HG02759 (cell line): ENCODE data around the gene MYOCD.

Experiments
- ATAC-seq: cut with Tn5 transposase; IDR thresholded peaks from one replicate; pipeline ENCODE4 v1.9.1; 2021; ENCODE audit warnings: mild to moderate bottlenecking, moderate library complexity; ENCODE audit not compliant: unreplicated experiment

The MYOCD gene

DNA sequence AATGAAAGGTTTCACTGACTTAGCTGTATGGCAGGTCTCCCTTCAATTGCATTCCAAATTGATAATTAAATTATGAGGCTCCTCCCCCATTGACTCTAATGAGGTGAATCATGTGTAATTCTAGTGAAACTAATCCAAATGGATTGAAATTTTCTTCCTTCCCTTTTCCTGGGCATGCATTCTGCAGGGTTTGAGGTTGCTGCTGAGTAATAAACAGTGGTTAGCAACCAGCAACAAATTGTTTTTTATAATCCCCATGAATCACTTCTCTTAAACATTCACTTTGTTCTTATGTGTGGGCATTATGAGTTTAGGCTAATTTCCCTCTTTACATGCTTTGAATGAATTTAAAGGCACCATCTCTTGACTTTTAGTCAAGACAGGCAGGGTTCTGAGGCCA lies 43.4 kb downstream of the MYOCD start:
- no peak for ATAC-seq

DNA sequence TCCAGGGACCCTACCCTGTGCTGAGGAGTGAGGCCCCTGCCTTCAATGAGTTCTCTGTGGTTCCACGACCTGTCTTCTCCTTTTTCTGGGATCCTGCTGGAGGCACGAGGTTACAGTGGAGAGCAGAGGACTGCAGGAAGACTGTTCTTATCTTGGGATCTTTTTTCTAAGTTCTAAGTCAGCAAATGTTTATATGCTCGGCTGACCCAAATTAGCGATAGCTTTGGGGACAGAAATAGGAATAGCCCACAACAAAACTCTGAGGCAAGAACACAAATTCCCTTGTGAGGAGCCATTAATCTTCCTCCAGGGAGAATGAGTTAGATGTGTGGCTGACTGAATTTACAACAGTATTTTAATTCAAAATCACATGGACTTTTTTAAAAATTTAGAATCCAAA lies 46.7 kb downstream of the MYOCD start:
- no peak for ATAC-seq

- no peak for ATAC-seq
Observed at GRCh38 chr17:12712941-12713340, 47.3 kb downstream of the MYOCD start.

GRCh38 chr17:12719948-12720347 lies 54.3 kb downstream of the MYOCD start:
- no peak for ATAC-seq

- ATAC-seq, result no peak
Observed at GRCh38 chr17:12721581-12721980, 55.9 kb downstream of the MYOCD start.

DNA sequence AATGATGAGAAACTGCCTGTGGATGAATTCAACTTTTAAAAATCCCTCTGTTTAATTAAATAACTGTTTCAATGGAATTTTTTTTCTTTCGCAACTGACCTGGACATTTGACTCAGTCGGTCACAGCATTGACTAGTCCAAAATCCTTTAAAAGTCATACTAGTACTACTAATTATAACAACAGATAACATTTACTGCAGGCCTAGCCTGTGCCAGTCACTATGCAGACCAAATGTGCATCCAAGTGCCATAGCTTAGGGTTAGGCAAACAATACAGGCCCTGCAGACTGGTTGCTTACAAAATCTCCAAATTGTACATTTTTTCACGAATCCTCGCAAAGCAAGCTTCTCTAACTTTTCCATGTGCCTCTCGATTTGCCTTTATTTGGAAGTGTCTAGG lies 56.6 kb downstream of the MYOCD start:
- ATAC-seq, result no peak

DNA sequence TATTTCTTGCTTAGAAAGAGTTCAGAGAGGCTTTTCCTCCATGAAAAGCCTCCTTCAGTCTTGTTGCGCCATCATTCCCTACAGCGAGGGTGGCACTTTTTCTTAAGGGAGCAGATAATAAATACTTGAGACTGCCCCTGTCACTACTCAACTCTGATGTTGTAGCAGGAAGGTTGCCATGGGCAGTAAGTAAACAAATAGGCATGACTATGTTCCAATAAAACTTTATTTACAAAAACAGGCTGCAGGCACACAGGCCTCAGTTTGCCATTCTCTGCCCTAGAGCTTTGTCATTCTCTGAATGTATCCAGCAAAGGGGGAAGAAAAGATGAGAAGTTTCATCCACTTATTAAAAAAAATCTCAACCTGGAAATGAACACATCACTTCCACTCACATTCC lies 60.4 kb downstream of the MYOCD start:
- no peak for ATAC-seq

GRCh38 chr17:12727076-12727760 lies 61.5 kb downstream of the MYOCD start:
- ATAC-seq, result no peak

GRCh38 chr17:12727881-12728280 lies 62.2 kb downstream of the MYOCD start:
- no peak for ATAC-seq

DNA sequence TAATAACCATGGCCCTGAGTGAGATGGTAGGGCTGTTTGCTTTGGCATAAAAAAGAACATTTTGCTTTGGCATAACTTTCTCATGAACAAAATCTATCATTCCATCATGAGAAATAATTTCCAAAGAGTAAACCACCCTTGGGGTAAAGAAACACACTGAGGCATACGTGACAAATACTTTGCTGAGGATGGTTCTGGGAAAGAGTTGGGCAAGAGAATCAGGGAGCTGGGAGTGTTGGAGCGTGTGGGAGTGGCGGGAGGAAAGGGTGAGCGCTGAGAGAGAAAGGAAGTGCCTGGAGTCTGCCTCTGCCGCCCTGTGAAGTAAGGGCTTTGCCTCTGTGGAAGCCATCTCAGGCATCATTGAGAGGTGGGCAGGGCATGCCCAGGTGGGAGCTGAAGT lies 63.4 kb downstream of the MYOCD start:
- no peak for ATAC-seq

GRCh38 chr17:12730421-12730820 lies 64.7 kb downstream of the MYOCD start:
- no peak for ATAC-seq

- no peak for ATAC-seq
Observed at GRCh38 chr17:12730931-12731521, 65.3 kb downstream of the MYOCD start.

- no peak for ATAC-seq
Observed at GRCh38 chr17:12731839-12732238, 66.1 kb downstream of the MYOCD start.

DNA sequence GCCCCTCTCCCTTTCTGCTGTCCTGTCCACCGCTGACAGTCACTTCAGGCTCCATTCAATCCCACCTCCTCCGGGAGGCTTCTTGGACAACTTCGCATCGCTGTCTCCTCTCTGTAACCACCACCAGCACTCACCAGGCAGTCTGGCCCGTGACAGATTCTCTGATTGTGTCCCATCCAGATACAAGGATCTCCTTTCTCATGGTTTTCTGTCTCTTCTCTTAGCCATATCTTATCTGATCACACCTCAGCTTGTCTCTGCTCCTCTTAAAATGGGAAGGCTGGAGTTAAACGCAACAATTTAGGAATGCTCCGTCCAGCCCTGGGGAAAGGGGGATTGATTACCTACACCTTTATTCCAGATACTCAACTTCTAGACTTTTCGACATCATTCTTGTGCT lies 66.7 kb downstream of the MYOCD start:
- no peak for ATAC-seq

DNA sequence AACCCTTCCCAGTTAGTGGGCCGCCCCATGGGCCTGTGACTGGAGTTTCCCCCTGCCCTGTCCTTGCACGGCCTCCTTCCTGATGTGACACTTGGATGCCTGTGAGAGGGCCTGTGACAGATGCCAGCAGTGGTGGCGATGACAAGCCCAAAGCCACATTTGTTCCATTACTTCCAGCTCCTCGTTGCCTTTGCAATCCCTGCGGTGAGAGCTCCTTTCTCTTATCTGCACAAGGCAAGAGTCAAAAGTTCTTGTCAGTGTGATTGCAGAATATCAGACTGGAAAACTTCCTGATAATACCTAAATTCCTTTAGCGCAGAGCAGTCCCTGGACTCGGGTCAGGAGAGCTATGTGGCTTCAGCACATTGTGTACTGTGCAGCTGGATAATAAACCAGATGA lies 69.2 kb downstream of the MYOCD start:
- no peak for ATAC-seq

DNA sequence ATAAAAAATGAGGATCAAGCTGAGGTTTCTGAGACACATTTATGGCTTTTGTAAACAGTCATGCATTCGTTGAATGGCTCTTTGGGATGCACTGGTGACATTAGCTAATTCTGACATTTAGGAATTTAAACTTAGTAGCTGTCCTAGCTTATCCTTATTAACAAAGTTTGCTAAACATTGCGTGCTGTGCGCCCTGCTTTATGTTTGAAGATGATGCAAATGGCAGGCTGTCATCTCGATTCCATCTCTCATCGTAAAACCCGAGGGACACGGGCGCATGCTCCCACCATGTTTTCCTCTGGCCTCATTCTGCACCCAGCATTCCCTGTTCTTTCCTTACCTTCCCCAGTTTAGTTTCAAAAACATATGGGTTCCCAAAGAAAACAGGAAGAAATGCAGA lies 69.8 kb downstream of the MYOCD start:
- no peak for ATAC-seq

DNA sequence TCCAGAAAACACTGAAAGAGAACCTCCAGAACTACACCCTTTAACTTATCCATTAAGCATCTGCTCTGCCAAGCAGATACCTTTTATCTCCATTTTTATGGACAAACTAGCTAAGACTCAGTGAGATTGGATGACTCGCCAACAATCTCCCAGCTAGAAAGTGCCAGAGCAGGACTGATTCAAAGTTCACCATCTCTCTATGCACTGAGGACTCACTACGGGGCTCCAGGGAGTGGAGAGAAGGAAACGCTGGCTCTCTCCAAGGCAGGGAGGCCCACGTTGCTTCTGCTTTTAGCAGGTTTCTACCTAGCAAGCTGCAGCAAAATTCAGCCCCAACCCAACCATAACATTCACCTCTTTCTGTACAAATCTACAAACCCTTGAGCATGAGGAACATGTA lies 70.8 kb downstream of the MYOCD start:
- no peak for ATAC-seq

GRCh38 chr17:12737740-12738469 lies 72.2 kb downstream of the MYOCD start:
- ATAC-seq, result no peak

DNA sequence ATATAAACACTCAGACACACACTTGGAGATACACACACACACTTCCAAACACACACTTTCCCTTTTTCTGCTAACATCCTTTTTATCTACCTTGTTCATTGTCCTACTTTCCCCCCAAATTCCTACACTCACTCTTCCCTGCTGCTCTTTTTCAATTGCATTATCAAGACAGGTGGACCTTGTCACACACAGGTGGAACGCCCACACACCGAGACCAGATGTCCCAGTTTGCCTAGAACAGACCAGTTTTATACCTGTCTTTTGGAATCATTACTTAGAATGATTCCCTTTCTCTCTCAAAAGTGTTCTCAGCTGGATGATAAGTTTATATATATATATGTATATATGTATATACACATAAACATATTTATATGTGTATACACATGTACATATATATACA lies 72.9 kb downstream of the MYOCD start:
- ATAC-seq, result no peak

DNA sequence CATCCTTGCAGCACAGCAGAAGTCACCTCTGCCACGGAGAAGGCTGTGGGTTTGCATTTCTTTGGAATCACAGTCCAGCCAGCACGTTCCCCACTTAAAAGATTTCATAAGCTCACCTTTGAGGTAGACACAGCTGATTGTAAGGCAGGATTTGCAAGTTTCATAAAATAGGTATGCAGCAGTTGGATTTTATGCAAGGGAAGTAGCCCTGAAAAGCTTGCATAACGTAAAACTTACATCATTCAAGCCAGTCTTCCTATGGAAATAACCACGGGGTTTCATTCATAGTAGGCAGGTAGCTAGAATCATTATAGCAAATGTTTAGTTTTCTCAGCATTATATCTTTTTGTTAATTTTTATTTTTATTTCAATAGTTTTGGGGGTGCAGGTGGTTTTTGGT lies 73.8 kb downstream of the MYOCD start:
- no peak for ATAC-seq

GRCh38 chr17:12743046-12743445 lies 77.4 kb downstream of the MYOCD start:
- no peak for ATAC-seq

- ATAC-seq, result no peak
Observed at GRCh38 chr17:12744298-12744697, 78.6 kb downstream of the MYOCD start.
